ENCODE measurements around the gene MOCS3. TPM values are rescaled to one million over a fixed set of nuclear protein-coding genes. Genes with fewer than 3 reads are reported as not detected.

Gene MOCS3
- total RNA-seq, 1 donor from 2014 or later, result 3.4 TPM

DNA sequence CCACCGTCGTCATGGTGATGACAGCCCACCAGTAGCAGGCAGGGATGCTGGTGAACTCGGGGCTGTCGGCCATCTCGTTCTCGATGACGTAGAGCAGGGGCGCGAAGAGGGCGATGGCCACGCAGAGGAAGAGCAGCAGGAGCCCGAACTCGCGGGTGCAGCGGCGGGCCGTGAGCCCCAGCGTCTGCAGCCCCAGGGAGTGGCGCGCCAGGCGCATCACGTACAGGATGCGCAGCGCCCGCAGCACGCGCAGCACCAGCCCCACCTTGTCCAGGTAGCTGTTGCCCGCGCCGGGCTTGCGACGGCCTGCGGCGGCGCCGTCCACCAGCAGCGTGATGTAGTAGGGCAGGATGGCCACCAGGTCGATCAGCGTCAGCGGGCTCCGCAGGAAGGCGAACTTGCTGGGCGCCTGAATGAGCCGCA lies 45.7 kb downstream of the MOCS3 start:
- DNase-seq, result no peak
- intact Hi-C loops (cut with DNase I), result no loop called here

GRCh38 chr20:51004781-51005180 lies 46.2 kb downstream of the MOCS3 start:
- no peak for TF ChIP-seq CTCF (IDR thresholded peaks at IDR 0.05)
- Histone ChIP-seq H3K36me3 (no peaks in the 10 kb centered on the region), H3K4me1 (no peaks in the 10 kb centered on the region), H3K27me3 (no peaks in the 10 kb centered on the region), H3K9me3 (no peaks in the 10 kb centered on the region), H3K27ac (no peak overlapping the region), H3K4me3 (no peak overlapping the region)
- intact Hi-C loops (cut with DNase I), result no loop called here
- ATAC-seq (no peak), DNase-seq (no peak)

More for the DNA sequence above, 45.7 kb downstream of the MOCS3 start:
- Histone ChIP-seq H3K4me1 (no peaks in the 10 kb centered on the region), H3K27me3 (no peaks in the 10 kb centered on the region), H3K27ac (no peak overlapping the region), H3K36me3 (no peaks in the 10 kb centered on the region), H3K9me3 (no peaks in the 10 kb centered on the region), H3K4me3 (no peak overlapping the region)
- no peak for TF ChIP-seq CTCF (IDR thresholded peaks at IDR 0.05)
- ATAC-seq, result peak; percentile 9

GRCh38 chr20:51005214-51005613 lies 46.6 kb downstream of the MOCS3 start:
- intact Hi-C loops (cut with DNase I), result no loop called here
- Histone ChIP-seq H3K4me3 (no peak overlapping the region), H3K9me3 (no peaks in the 10 kb centered on the region), H3K4me1 (no peaks in the 10 kb centered on the region), H3K27ac (no peak overlapping the region), H3K36me3 (no peaks in the 10 kb centered on the region), H3K27me3 (no peaks in the 10 kb centered on the region)
- no peak for ATAC-seq
- DNase-seq, result no peak
- TF ChIP-seq CTCF (IDR thresholded peaks at IDR 0.05), result no peak

GRCh38 chr20:51008718-51009117 lies 50.1 kb downstream of the MOCS3 start:
- no peaks in the 10 kb centered on the region for H3K9me3 ChIP-seq
- TF ChIP-seq CTCF (IDR thresholded peaks at IDR 0.05), result no peak
- no peak overlapping the region for H3K4me3 ChIP-seq
- H3K36me3 ChIP-seq, result no peaks in the 10 kb centered on the region
- no peaks in the 10 kb centered on the region for H3K4me1 ChIP-seq
- H3K27ac ChIP-seq, result no peak overlapping the region
- peaks cover 11% of the 10 kb centered on the region for H3K27me3 ChIP-seq
- ATAC-seq, result no peak
- intact Hi-C loops (cut with DNase I), result no loop called here
- DNase-seq, result no peak

DNA sequence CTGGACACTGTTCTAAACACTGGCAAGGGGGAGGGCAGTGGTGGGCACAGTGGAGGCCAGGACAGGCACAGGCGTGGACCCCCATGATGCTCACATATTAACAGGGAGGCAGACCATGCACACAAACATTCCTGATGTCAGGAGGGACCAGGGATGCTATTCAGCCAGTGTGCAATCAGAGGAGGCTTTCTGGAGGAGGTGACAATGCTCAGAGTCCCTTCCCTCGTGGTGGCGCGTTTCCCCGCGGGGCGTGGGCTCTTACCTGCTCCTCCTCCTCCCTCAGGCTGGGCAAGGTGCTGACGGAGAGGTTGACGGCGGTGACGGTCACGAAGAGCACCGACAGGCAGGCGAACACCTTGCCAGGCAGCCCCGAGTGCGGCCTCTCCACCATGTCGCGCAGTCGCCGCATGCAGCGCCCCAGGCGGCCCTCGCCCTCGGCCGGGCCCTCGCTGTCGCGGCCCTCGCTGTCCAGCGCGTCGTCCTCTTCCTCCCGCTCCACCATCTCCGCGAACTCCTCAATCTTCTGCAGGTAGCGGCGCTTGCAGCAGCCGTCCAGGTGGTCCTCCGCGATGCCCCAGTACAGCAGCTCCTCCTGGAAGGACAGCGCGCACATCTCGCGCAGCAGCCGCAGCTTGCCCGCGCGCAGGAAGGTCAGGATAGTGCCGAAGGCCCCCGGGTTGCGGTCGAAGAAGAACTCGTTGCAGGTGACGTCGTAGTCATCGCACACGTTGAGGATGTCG lies 50.9 kb downstream of the MOCS3 start:
- no peak for DNase-seq
- no peak overlapping the region for H3K4me3 ChIP-seq
- H3K9me3 ChIP-seq, result no peaks in the 10 kb centered on the region
- no peak for TF ChIP-seq CTCF (IDR thresholded peaks at IDR 0.05)
- peaks cover 16% of the 10 kb centered on the region for H3K27me3 ChIP-seq
- intact Hi-C loops (cut with DNase I), result no loop called here
- no peak overlapping the region for H3K27ac ChIP-seq
- ATAC-seq, result peak; percentile 8
- H3K4me1 ChIP-seq, result no peaks in the 10 kb centered on the region
- H3K36me3 ChIP-seq, result no peaks in the 10 kb centered on the region

GRCh38 chr20:51010043-51010365 lies 51.4 kb downstream of the MOCS3 start:
- Histone ChIP-seq H3K27me3 (peaks cover 16% of the 10 kb centered on the region), H3K4me1 (no peaks in the 10 kb centered on the region), H3K4me3 (no peak overlapping the region), H3K36me3 (no peaks in the 10 kb centered on the region), H3K27ac (no peak overlapping the region), H3K9me3 (no peaks in the 10 kb centered on the region)
- no peak for TF ChIP-seq CTCF (IDR thresholded peaks at IDR 0.05)
- DNase-seq (no peak), ATAC-seq (no peak)
- intact Hi-C loops (cut with DNase I), result no loop called here
